ENCODE results near the gene MED13L.

Gene MED13L

DNA sequence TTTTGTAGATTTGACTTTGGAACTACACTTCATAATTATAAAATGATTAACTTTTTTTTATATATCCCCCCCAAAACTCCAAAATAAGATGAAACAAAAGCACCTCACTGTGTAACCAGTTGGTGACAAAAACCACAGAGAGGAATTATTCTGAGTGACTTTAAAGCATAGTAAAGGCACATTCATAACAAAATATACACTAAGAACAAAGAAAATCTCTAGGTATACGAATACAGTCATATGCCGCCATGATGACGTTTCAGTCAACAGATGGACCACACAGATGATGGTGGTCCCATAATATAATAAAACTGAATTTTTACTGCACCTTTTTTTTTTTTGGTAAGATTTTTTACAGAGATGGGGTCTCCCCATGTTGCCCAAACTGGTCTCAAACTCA, 70.7 kb downstream of the MED13L start:
- TF ChIP-seq CTCF (IDR thresholded peaks at IDR 0.05; ENCODE audit: low read depth, low read length) = no peak
- Histone ChIP-seq H3K27me3 (no peaks in the 10 kb centered on the region), H3K4me1 (peaks cover 4% of the 10 kb centered on the region; the same call in 1 of the 2 replicates), H3K4me3 (ENCODE audit: low read depth, low read length) (no peak overlapping the region), H3K36me3 (no peaks in the 10 kb centered on the region), H3K9me3 (no peaks in the 10 kb centered on the region)
- no peak for DNase-seq

DNA sequence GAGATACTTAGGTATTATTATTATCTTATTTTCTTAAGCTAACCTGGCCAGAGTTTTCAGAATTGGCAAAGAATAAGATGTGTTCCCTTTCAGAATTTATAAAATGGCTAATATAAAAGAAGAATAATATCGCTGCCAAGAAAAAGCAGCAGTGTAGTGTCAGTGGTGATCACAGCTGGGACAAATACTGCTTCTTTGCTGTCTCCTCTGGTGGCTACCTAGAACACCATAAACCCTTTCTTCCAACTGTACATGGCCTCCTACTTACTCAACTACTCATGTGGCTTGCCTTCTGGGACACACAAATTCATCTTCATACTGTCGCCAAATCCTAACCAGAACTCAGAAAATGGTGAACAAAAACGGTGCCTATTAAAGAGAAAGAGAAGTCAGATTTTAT, 72.7 kb downstream of the MED13L start:
- Histone ChIP-seq H3K36me3 (no peaks in the 10 kb centered on the region), H3K4me1 (peaks cover 4% of the 10 kb centered on the region; the same call in 1 of the 2 replicates), H3K27me3 (no peaks in the 10 kb centered on the region), H3K4me3 (ENCODE audit: low read depth, low read length) (no peak overlapping the region), H3K9me3 (no peaks in the 10 kb centered on the region)
- TF ChIP-seq CTCF (IDR thresholded peaks at IDR 0.05; ENCODE audit: low read depth, low read length) = no peak
- DNase-seq = no peak

DNA sequence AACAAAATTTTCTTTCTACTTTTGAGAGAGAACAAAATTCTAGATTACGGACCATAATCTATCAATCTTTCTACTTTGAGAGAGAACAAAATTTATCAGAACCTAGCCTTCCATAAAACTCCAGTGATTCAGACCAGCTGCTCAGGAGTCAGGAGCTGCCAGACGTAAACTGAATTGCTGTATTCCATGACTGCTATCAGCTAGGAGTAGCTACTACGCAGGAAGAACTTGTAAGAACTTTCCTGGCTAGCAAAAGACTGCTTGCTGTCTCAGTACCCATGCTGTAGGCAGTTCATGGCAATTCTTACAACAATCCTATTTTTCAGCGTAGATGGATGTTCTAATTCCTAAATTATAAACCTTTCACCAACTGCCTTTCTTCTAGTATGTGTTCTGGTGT, 73.3 kb downstream of the MED13L start:
- Histone ChIP-seq H3K4me3 (ENCODE audit: low read depth, low read length) (no peak overlapping the region), H3K36me3 (no peaks in the 10 kb centered on the region), H3K9me3 (no peaks in the 10 kb centered on the region), H3K4me1 (peaks cover 4% of the 10 kb centered on the region; the same call in 1 of the 2 replicates), H3K27me3 (no peaks in the 10 kb centered on the region)
- DNase-seq = no peak
- no peak for TF ChIP-seq CTCF (IDR thresholded peaks at IDR 0.05; ENCODE audit: low read depth, low read length)

DNA sequence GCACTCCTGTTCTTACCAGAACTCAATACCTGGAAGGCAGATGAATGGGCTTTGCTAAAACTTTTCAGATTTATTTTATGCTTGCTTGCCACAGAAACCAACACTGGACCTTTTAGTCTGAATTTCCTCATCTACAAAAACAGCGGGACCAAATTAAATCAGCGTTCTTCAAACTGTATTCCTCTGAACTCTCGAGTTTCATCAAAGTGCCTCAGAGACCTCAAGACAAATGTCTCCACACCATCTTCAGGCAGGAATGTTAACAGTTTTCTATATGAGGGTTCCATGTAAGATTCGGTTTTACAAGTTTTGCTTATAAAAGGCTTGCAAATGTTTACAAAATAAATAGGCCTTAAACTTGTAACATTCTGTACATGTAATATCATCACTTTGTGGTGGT, 74.6 kb downstream of the MED13L start:
- H3K4me3 ChIP-seq (ENCODE audit: low read depth, low read length) = no peak overlapping the region
- no peak for TF ChIP-seq CTCF (IDR thresholded peaks at IDR 0.05; ENCODE audit: low read depth, low read length)
- no peak for DNase-seq
- H3K9me3 ChIP-seq = no peaks in the 10 kb centered on the region
- peaks cover 11% of the 10 kb centered on the region; the same call in 1 of the 2 replicates for H3K4me1 ChIP-seq
- no peaks in the 10 kb centered on the region for H3K36me3 ChIP-seq
- no peaks in the 10 kb centered on the region for H3K27me3 ChIP-seq

- Histone ChIP-seq H3K27me3 (no peaks in the 10 kb centered on the region), H3K9me3 (no peaks in the 10 kb centered on the region), H3K4me3 (ENCODE audit: low read depth, low read length) (no peak overlapping the region), H3K4me1 (peaks cover 11% of the 10 kb centered on the region; the same call in 1 of the 2 replicates), H3K36me3 (no peaks in the 10 kb centered on the region)
- DNase-seq = no peak
- no peak for TF ChIP-seq CTCF (IDR thresholded peaks at IDR 0.05; ENCODE audit: low read depth, low read length)
Observed at GRCh38 chr12:116202433-116202832, 75.1 kb downstream of the MED13L start.

DNA sequence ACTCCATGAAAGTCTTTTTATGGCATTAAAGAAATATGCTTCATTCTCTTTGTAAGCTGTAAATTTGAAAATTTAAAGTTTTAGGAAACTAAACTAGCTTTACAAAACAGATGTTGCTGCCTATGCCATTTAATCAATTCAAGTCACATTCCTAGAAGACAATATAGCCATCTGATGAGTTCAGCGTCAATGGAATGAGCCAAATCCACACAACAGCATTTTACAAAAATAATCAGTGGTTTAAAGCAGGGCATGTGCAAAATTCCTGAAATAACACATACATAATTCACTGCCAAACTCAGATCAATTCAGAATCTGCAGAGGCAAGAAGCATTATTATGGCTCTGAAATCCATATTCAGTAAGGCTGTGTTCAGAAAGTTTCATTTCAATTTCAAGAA, 75.6 kb downstream of the MED13L start:
- Histone ChIP-seq H3K27me3 (no peaks in the 10 kb centered on the region), H3K9me3 (no peaks in the 10 kb centered on the region), H3K4me1 (peaks cover 11% of the 10 kb centered on the region; the same call in 1 of the 2 replicates), H3K36me3 (no peaks in the 10 kb centered on the region), H3K4me3 (ENCODE audit: low read depth, low read length) (no peak overlapping the region)
- no peak for TF ChIP-seq CTCF (IDR thresholded peaks at IDR 0.05; ENCODE audit: low read depth, low read length)
- no peak for DNase-seq

All from BE2C (cell line).